GM18505 (cell line): ENCODE data around the gene CDK5RAP2.

ENCODE experiments used
- ATAC-seq: cut with Tn5 transposase; IDR thresholded peaks from one replicate; pipeline ENCODE4 v1.9.1; 2021; ENCODE audit not compliant: unreplicated experiment
- POLR2A ChIP-seq: IDR thresholded peaks from 4 replicates; pipeline ENCODE4 v1.6.1; 2011; ENCODE audit warnings: borderline replicate concordance; ENCODE audit not compliant: insufficient read depth, insufficient read length; ENCODE audit errors: extremely low read depth

CDK5RAP2 gene

GRCh38 chr9:120390637-120391190, 189.3 kb downstream of the CDK5RAP2 start:
- no peak for TF ChIP-seq POLR2A
- no peak for ATAC-seq

DNA sequence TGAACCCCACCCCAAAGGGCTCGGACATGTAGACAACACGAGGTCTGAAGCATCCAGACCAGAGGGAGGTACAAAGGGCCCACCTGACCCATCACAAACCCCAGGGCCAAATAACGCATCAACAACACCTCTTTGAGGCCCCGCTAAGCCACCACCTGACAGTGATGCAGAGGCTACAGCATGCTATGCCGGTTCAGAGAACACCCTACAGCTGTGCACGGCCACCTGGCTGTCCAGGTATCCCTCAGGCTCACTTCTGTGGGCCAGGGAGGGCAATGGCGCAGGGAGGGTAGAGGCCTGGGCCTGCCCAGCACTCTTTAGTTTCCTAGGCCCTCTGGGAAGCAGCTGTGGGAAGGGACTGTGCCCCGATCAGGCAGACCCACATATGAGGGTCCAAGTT, 190.1 kb downstream of the CDK5RAP2 start:
- ATAC-seq: no peak
- TF ChIP-seq POLR2A: no peak

DNA sequence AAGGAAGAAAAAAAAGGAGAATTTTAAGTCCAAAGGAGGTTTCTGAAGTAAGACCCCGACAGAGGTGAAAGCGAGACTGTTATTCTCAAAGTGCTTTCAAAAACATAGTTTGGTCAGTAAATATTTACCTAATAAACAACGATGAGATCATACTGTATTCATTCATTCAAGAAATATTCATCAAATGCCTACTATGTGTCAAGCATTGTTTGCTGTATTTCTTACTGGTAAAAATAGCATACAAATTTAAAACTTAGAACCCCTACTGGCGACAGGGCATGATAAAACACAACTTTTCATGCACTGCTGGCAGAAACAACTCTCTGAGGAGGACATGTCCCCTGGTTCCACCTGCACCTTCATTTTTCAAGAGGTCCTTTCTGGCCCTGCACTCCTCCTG, 190.7 kb downstream of the CDK5RAP2 start:
- no peak for TF ChIP-seq POLR2A
- no peak for ATAC-seq

DNA sequence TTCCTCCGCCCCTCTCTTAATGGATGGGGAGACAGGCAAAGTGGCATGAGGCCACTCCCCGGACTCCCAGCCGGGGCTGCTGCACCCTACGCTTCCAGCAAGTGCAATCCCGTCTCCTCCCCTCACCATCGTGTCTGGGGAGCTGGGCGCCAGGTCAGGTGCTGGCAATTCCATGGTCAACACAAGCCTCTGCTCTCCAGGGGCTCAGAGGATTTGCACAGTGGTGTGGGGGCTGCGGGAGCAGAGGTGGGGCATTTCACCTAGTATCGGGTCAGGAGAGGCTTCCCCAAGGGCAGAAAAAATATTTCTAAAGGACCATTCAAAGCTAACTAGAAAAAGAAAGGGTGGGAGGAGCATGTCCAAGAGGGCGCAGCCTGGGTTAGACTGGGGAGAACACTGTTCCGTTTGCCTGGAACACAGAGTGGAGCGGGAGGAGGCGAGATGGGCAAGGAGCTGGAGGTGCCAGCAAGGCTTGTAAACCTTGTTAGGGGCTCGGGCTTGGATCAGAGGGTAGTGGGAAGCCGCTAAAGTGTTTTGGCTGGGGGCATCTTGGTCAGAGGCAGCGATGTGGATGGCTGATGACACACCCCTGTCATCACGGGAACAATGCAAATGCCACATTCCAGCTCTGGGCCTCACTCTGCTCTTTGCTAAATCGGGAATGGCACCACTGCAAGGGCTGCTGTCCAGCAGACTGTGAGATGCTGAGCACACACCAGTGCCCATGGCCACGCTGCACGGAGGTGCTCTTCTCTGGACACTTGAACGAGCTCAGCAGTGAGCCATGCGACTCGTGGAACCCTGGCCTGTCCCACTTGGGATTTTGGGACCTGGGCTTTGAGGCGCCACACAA, 191.7 kb downstream of the CDK5RAP2 start:
- no peak for ATAC-seq
- TF ChIP-seq POLR2A: no peak

DNA sequence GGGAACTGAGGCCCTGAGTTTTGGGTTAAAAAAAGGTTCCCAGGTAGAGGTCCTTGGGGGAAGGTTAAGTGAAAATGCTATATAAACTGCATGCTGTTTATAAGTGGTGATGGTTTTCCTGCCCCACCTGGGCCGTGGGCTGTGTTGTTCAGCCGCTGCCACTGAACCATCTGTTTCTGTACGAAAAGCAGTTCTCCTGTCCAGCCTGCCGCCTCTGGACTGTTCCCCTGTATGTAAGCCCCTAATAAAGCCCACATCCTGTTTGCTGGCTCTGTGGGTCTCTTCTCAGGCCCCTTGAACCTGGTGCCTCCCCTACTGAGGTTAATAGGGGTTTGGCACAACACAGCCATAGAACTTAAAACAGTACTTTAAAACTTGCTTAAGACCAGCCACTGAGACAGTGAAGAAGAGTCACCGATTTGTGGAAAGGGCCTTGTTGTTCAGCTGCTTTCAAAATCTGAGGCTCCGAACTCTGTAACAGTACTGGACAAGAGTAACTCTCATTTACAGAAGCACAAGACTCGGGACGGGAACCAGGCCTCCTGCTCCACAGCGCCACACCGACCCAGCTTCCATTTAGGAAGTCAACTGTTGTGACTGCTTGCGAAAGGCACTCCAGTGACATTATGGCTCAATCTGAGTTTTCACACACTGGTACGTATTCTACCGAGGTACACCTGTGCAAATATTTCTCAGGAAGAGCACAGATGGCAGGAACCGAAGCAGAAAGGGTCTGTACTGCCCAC, 192.5 kb downstream of the CDK5RAP2 start:
- ATAC-seq: no peak

GRCh38 chr9:120386390-120387131, 193.4 kb downstream of the CDK5RAP2 start:
- no peak for TF ChIP-seq POLR2A
- ATAC-seq: no peak

More for the DNA sequence above, 192.5 kb downstream of the CDK5RAP2 start:
- TF ChIP-seq POLR2A: no peak

DNA sequence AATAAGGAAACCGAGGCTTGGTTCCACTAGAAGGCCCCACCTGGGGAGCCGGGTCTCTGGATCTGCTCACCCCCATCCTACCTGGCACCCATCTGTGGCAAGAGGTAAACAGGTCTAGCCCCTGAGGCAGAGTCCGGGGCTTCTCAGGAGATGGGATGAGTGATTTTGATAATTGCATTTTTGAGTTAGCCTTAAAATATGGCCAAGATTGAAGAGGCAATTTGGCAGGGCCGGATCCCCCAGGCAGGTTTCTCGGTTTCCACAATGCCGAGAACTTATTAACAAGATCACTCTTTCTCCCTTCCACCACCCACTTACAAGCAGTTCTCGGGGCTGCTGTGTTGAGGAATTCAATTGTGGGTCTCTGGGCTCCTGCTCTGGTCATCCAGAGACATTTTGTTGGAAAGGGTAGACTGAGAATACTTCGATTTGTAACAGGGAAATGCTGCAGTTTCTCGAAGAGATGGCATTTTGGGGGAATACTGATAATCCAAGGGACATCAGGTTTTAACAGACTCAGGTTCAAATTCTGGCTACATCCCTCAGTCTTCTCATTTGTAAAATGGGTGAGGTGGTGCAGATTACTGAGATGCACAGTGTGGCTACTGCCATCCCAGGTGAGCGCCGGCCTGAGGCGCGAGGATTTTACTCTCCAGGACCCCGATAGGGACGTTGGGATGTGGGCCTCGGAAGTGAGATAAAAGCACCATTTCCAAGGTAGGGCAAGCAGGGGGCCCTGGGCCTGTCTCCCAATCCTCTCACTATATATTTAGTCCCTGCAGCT, 194.2 kb downstream of the CDK5RAP2 start:
- no peak for TF ChIP-seq POLR2A
- ATAC-seq: no peak

GRCh38 chr9:120384925-120385272, 195.1 kb downstream of the CDK5RAP2 start:
- no peak for TF ChIP-seq POLR2A
- ATAC-seq: no peak

GRCh38 chr9:120383999-120384924, 195.7 kb downstream of the CDK5RAP2 start:
- no peak for ATAC-seq

DNA sequence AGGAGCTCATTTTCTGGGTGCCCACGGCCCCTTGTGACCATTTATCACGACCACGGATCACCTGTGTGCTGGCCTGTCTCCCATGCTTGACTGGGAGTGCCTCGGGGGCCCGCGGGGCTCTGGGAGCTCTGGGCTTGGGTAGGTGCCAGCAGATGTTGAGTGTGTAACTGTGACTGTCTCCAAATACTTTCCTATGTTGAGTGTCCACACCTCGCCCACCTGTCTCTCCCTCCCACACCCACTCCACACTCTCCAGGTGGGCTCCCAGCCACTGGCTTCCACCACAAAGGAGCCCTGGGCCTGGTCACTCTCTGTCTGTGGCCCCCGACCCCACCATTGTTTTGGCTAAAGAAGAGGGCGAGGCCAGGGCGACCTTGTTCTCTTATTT, 196.4 kb downstream of the CDK5RAP2 start:
- no peak for ATAC-seq
- TF ChIP-seq POLR2A: no peak

More at GRCh38 chr9:120383999-120384924, 195.7 kb downstream of the CDK5RAP2 start:
- TF ChIP-seq POLR2A: no peak

- TF ChIP-seq POLR2A: no peak
- ATAC-seq: no peak
Measured at GRCh38 chr9:120382453-120382852, 197.5 kb downstream of the CDK5RAP2 start.

- TF ChIP-seq POLR2A: no peak
- ATAC-seq: no peak
Measured at GRCh38 chr9:120381839-120382238, 198.1 kb downstream of the CDK5RAP2 start.

- no peak for TF ChIP-seq POLR2A
- ATAC-seq: no peak
Measured at GRCh38 chr9:120379611-120380010, 200.4 kb downstream of the CDK5RAP2 start.
